Endothelial cell (in vitro differentiated cells): ENCODE measurements around the gene DNER. TPM values are rescaled to one million over a fixed set of nuclear protein-coding genes. Genes with fewer than 3 reads are reported as not detected.

Source experiments
- DNase-seq: peaks from one replicate; pipeline ENCODE4 v3.0.0; 2021; ENCODE audit warnings: low spot score
- H3K27ac Mint-ChIP-seq: one replicate; pipeline ENCODE4 v1.8.0; 2021; ENCODE audit warnings: mixed read lengths, inconsistent platforms; ENCODE audit not compliant: unreplicated experiment
- H3K27me3 Mint-ChIP-seq: one replicate; pipeline ENCODE4 v1.8.0; 2021; ENCODE audit warnings: mild to moderate bottlenecking, moderate library complexity, mixed read lengths, inconsistent platforms; ENCODE audit not compliant: unreplicated experiment
- H3K36me3 Mint-ChIP-seq: one replicate; pipeline ENCODE4 v1.8.0; 2021; ENCODE audit warnings: mild to moderate bottlenecking, low read depth, mixed read lengths, inconsistent platforms; ENCODE audit not compliant: unreplicated experiment
- H3K4me1 Mint-ChIP-seq: one replicate; pipeline ENCODE4 v1.8.0; 2021; ENCODE audit warnings: mild to moderate bottlenecking, mixed read lengths, inconsistent platforms; ENCODE audit not compliant: unreplicated experiment
- H3K4me3 Mint-ChIP-seq: one replicate; pipeline ENCODE4 v1.8.0; 2021; ENCODE audit warnings: mild to moderate bottlenecking, mixed read lengths, inconsistent platforms; ENCODE audit not compliant: unreplicated experiment
- H3K9me3 Mint-ChIP-seq: one replicate; pipeline ENCODE4 v1.8.0; 2021; ENCODE audit warnings: mixed read lengths, inconsistent platforms; ENCODE audit not compliant: unreplicated experiment
- total RNA-seq: library from RNA; stranded (reverse); fragmentation: NEBNext Ultra II Directional; extraction: Animal tissue kit (Norgen Biotek cat#: 25700); gene quantifications from one replicate; pipeline ENCODE4 v1.2.1, GENCODE V29; 2021; ENCODE audit not compliant: unreplicated experiment
- TF ChIP-seq, protein P1 (sequence below): fragments of 200-600 bp; sonication (generic); IDR thresholded peaks from one replicate; pipeline ENCODE4 v1.5.0; 2021; ENCODE audit warnings: antibody characterized with exemption; ENCODE audit not compliant: unreplicated experiment

The DNER gene
- total RNA-seq, 1 donor from 2014 or later = 0.15 TPM

- Mint-ChIP-seq H3K4me1 (peaks cover 2% of the 10 kb centered on the region), H3K27me3 (peaks cover 12% of the 10 kb centered on the region), H3K36me3 (no peaks in the 10 kb centered on the region), H3K4me3 (no peak overlapping the region), H3K27ac (no peak overlapping the region), H3K9me3 (no peaks in the 10 kb centered on the region)
- TF ChIP-seq, protein P1, sequence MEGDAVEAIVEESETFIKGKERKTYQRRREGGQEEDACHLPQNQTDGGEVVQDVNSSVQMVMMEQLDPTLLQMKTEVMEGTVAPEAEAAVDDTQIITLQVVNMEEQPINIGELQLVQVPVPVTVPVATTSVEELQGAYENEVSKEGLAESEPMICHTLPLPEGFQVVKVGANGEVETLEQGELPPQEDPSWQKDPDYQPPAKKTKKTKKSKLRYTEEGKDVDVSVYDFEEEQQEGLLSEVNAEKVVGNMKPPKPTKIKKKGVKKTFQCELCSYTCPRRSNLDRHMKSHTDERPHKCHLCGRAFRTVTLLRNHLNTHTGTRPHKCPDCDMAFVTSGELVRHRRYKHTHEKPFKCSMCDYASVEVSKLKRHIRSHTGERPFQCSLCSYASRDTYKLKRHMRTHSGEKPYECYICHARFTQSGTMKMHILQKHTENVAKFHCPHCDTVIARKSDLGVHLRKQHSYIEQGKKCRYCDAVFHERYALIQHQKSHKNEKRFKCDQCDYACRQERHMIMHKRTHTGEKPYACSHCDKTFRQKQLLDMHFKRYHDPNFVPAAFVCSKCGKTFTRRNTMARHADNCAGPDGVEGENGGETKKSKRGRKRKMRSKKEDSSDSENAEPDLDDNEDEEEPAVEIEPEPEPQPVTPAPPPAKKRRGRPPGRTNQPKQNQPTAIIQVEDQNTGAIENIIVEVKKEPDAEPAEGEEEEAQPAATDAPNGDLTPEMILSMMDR = peak; percentile 61
- DNase-seq = peak; percentile 33
These were observed 1.6 kb upstream of the DNER start for GRCh38 chr2:229715895-229716507.

DNA sequence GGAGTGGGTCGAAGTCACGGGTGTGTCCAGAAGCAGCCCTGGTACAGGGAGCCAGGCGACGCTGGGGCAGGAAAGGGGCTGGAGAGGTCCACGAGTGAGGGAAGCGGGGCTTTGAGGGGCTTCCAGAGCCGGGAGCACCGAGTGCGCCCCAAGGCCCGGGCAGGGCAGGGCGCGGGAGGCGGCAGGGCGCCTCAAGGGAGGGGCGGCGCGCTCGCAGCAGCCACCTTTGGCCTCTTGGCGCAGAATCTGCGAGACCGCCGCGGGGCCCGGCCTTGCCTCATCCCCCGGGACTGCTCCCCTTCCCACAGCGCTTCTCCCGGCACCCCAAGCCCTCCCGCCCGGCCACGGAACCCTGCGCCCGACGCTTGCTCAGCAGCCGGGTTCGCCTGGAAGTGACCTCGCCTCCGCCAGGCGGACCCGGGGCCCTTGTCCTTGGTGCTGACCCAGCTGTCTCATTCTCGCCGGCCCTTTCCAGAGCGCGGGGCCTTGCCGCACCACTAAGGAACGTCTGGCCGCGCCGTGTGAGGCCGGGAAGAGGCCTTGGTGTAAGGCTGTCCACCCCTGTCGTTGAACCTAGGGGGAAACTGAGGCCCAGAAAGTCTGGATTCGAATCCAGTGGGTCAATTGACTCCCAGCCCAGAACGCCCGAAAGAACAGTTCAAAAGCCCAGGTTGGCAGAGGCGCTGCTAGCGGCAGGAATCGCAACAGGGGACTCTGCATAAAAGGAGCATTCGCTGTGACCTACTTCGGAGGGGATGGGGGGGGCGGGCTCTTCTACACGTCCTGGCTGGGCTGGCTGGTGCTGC is 584 bp upstream of the DNER start:
- Mint-ChIP-seq H3K36me3 (no peaks in the 10 kb centered on the region), H3K4me1 (peaks cover 2% of the 10 kb centered on the region), H3K27ac (no peak overlapping the region), H3K27me3 (peaks cover 15% of the 10 kb centered on the region), H3K9me3 (no peaks in the 10 kb centered on the region), H3K4me3 (no peak overlapping the region)
- peak; percentile 86 for DNase-seq
- TF ChIP-seq, protein P1 = no peak

DNA sequence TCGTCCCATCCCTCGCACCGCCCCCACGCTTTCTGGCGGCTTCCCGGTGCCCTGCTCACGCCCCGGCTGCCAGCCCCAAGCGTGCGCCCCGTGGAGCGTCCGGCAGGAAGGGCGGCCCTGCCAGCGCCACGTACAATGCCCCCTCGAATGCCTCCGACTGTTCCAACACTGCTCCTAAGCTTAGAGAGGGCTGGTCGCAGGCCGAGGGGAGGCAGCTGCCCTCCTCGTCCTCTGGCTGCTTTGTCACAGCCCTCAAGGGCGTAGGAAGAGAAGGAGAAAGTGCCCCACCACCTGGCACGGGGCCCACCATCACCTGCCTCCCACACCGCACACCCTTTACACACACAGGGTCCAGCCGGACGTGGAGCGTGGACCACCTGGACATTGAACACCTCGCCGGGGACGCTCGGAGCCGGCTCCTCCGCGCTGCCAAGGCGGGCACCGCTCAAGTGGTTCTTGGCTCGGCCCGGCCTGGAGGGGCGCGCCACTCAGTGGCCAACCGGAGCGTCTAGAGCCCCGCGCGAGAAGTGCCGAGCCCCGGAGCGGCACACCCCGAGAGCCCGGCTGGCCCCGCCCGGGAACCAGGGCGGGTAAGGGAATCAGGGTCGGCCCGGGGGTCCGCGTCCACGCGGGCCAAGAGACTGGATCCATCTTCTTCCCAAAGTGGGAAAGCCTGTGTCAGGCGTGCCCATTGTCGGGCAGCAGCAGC is 830 bp downstream of the DNER start:
- peak; percentile 55 for DNase-seq
- H3K27ac Mint-ChIP-seq = no peak overlapping the region
- TF ChIP-seq, protein P1 = peak; percentile 0
- peaks cover 2% of the 10 kb centered on the region for H3K4me1 Mint-ChIP-seq
- H3K27me3 Mint-ChIP-seq = peaks cover 15% of the 10 kb centered on the region
- H3K9me3 Mint-ChIP-seq = no peaks in the 10 kb centered on the region
- H3K36me3 Mint-ChIP-seq = no peaks in the 10 kb centered on the region
- peak overlapping the region; percentile 71 for H3K4me3 Mint-ChIP-seq

- TF ChIP-seq, protein P1 = no peak
- H3K4me3 Mint-ChIP-seq = no peak overlapping the region
- H3K27ac Mint-ChIP-seq = no peak overlapping the region
- no peaks in the 10 kb centered on the region for H3K36me3 Mint-ChIP-seq
- H3K4me1 Mint-ChIP-seq = peaks cover 2% of the 10 kb centered on the region
- DNase-seq = no peak
- no peaks in the 10 kb centered on the region for H3K9me3 Mint-ChIP-seq
- peaks cover 15% of the 10 kb centered on the region for H3K27me3 Mint-ChIP-seq
These were observed 2.2 kb downstream of the DNER start for GRCh38 chr2:229712136-229712535.
